Heart right ventricle (tissue), 16 donors: Measurements from ENCODE around the gene MTCL3.

ENCODE experiments used
- ATAC-seq, 8 donors: fragments of 200-7000 bp; cut with Tn5 transposase; one replicate each; pipeline ENCODE4 v1.9.1; 2020; ENCODE audit warnings: mild to moderate bottlenecking in 8 of 8, moderate library complexity in 8 of 8, moderate number of reproducible peaks in 1 of 8
- DNase-seq, 2 donors: peaks; one replicate each; pipeline ENCODE4 v3.0.0-alpha.2; 2020
- H3K27ac ChIP-seq, 10 donors: fragments of 200-600 bp; sonication (generic) in 2 of 10; one replicate each; pipeline versions ENCODE4 v1.5.0 to v1.8.0; 2020 to 2022; ENCODE audit warnings: mild to moderate bottlenecking in 3 of 10
- H3K27me3 ChIP-seq, 7 donors: fragments of 200-600 bp; one replicate each; pipeline ENCODE4 v1.8.0; 2021 to 2022; ENCODE audit warnings: mild to moderate bottlenecking in 2 of 7
- H3K36me3 ChIP-seq, 9 donors: fragments of 200-600 bp; sonication (generic) in 1 of 9; one replicate each; pipeline versions ENCODE4 v1.5.0 to v1.8.0; 2020 to 2022; ENCODE audit warnings: mild to moderate bottlenecking in 2 of 9
- H3K4me1 ChIP-seq, 9 donors: fragments of 200-600 bp; sonication (generic) in 1 of 9; one replicate each; pipeline versions ENCODE4 v1.5.0 to v1.8.0; 2020 to 2022; ENCODE audit warnings: mild to moderate bottlenecking in 4 of 9
- H3K4me3 ChIP-seq, 10 donors: fragments of 200-600 bp; sonication (generic) in 2 of 10; one replicate each; pipeline versions ENCODE4 v1.5.0 to v1.8.0; 2020 to 2022; ENCODE audit warnings: mild to moderate bottlenecking in 7 of 10, moderate library complexity in 2 of 10
- H3K9me3 ChIP-seq, 11 donors: fragments of 200-600 bp in 10 of 11; sonication (generic) in 2 of 11; one replicate each; pipeline versions ENCODE4 v1.5.0 to v1.8.0; 2013 to 2022; ENCODE audit warnings: mild to moderate bottlenecking in 2 of 11, control low read depth in 1 of 11, moderate library complexity in 1 of 11
- CTCF ChIP-seq, 9 donors: fragments of 200-600 bp; sonication (generic) in 2 of 9; IDR thresholded peaks; one replicate each; pipeline versions ENCODE4 v1.5.0 to v1.8.0; 2021 to 2022; ENCODE audit warnings: antibody characterized with exemption in 9 of 9, mild to moderate bottlenecking in 5 of 9, moderate library complexity in 1 of 9
- WGBS, 2 donors: extraction: QIAGEN DNeasy Blood & Tissue Kit; methylation state at CpG; one replicate each; pipeline ENCODE4 v1.1.7; 2013; ENCODE audit warnings: inconsistent platforms in 1 of 2; 5-methylcytosine and 5-hydroxymethylcytosine counted together
- intact Hi-C, 10 donors: fragments of 100-400 bp; cut with DNase I; formaldehyde crosslinking; loops; one replicate each; pipeline versions ENCODE4 v1.11.1 to v1.14.2; 2022
- donor health status: Arrhythmogenic right ventricular cardiomyopathy.
- donor health status: ischemic (EF 13 %, LVEDD 7.1; RV severe dilation, severe dysfunction).
- donor health status: healthy with polysubstance abuse.
- donor health status: DM: no; HTN: yes; CAD: no.
- donor health status: DM: no; HTN: no; CAD: no.
- donor health status: ischemic (EF 25% LVEDD 6.9; RV normal size, moderate dysfunction).
- donor health status: ischemic (EF 25% LVEDD 5.7; RV mildly dilated, moderate dysfunction).
- donor health status: healthy.
- donor health status: DM: yes; HTN: yes; CAD: no.
- donor health status: Ischemic cardiomyopathy.
- donor health status: ischemic (EF 35%, LVEDD 5.7; RV mildly dilated, moderate dysfunction).
- donor health status: nonischemic (EF 11% LVEDD 7.7; RV severe dilation, severe dysfunction).
- donor health status: DM: yes; HTN: yes; CAD: no.
- donor health status: PGD.
- donor health status: ischemic (EF 29% LVEDD 5.4; RV normal size, mild dysfunction).
- donor health status: nonischemic (EF 23%, LVEDD 6.1; RV moderate dilation, normal function).

The MTCL3 gene

GRCh38 chr6:127452803-127453202 lies 66.3 kb downstream of the MTCL3 start:
- TF ChIP-seq CTCF (IDR thresholded peaks at IDR 0.05): no peak
- Histone ChIP-seq H3K27me3 (no peaks in the 10 kb centered on the region), H3K9me3 (no peaks in the 10 kb centered on the region), H3K4me3 (no peak overlapping the region), H3K27ac (no peak overlapping the region), H3K4me1 (peaks cover 0 to 14% (median 0%) of the 10 kb centered on the region in 9 donors), H3K36me3 (peaks cover 0 to 13% (median 0%) of the 10 kb centered on the region in 9 donors)
- DNase-seq: no peak
- intact Hi-C loops: no loop called here
- no peak for ATAC-seq

GRCh38 chr6:127451388-127451787 lies 67.7 kb downstream of the MTCL3 start:
- TF ChIP-seq CTCF (IDR thresholded peaks at IDR 0.05): no peak
- intact Hi-C loops: no loop called here
- H3K27ac ChIP-seq: no peak overlapping the region

GRCh38 chr6:127447780-127448179 lies 71.4 kb downstream of the MTCL3 start:
- intact Hi-C loops: no loop called here
- H3K27ac ChIP-seq: no peak overlapping the region
- H3K4me1 ChIP-seq: no peaks in the 10 kb centered on the region
- ATAC-seq: no peak
- DNase-seq: no peak
- peaks cover 0 to 29% (median 0%) of the 10 kb centered on the region in 9 donors for H3K36me3 ChIP-seq
- no peaks in the 10 kb centered on the region for H3K9me3 ChIP-seq
- no peak for TF ChIP-seq CTCF (IDR thresholded peaks at IDR 0.05)
- no peak overlapping the region for H3K4me3 ChIP-seq
- H3K27me3 ChIP-seq: no peaks in the 10 kb centered on the region

More at GRCh38 chr6:127451388-127451787, 67.7 kb downstream of the MTCL3 start:
- DNase-seq: no peak
- no peak overlapping the region for H3K4me3 ChIP-seq
- no peaks in the 10 kb centered on the region for H3K9me3 ChIP-seq
- 85 to 88% methylated on average over 3 of the region's 3 CpGs for WGBS, 2 donors
- peaks cover 0 to 22% (median 0%) of the 10 kb centered on the region in 9 donors for H3K36me3 ChIP-seq
- no peaks in the 10 kb centered on the region for H3K27me3 ChIP-seq
- no peak for ATAC-seq
- peaks cover 0 to under 1% (median 0%) of the 10 kb centered on the region in 9 donors for H3K4me1 ChIP-seq

GRCh38 chr6:127446356-127446755 lies 72.8 kb downstream of the MTCL3 start:
- ATAC-seq (no peak), DNase-seq (no peak)
- 84 to 90% methylated on average over 7 of the region's 7 CpGs for WGBS, 2 donors
- no peak overlapping the region for H3K4me3 ChIP-seq
- no peak overlapping the region for H3K27ac ChIP-seq
- no peaks in the 10 kb centered on the region for H3K27me3 ChIP-seq
- H3K9me3 ChIP-seq: no peaks in the 10 kb centered on the region
- no peak for TF ChIP-seq CTCF (IDR thresholded peaks at IDR 0.05)
- peaks cover 0 to 32% (median 0%) of the 10 kb centered on the region in 9 donors for H3K36me3 ChIP-seq
- H3K4me1 ChIP-seq: no peaks in the 10 kb centered on the region
- intact Hi-C loops: no loop called here
